HepG2 (cell line): ENCODE data around the gene ZBTB43. TPM values are rescaled to one million over a fixed set of nuclear protein-coding genes. Genes with fewer than 3 reads are reported as not detected.

Experiments used
- BRD4 ChIP-seq: sonication (generic); formaldehyde crosslinking; IDR thresholded peaks from 2 replicates; pipeline ENCODE4 v1.4.0; 2020; ENCODE audit warnings: missing genetic modification reagents
- ESRRA ChIP-seq: sonication (generic); formaldehyde crosslinking; IDR thresholded peaks from 2 replicates; pipeline ENCODE4 v1.5.1; 2020; ENCODE audit warnings: mild to moderate bottlenecking, low read depth, missing genetic modification reagents
- FOSL2 ChIP-seq: sonication (generic); formaldehyde crosslinking; IDR thresholded peaks from 2 replicates; pipeline ENCODE4 v1.4.0; 2020; ENCODE audit warnings: missing genetic modification reagents
- HNRNPUL1 ChIP-seq: fragments of 200-400 bp; formaldehyde crosslinking; IDR thresholded peaks from 2 replicates; pipeline ENCODE4 v1.6.1; 2017; ENCODE audit warnings: low read depth, mild to moderate bottlenecking, low read length, moderate library complexity
- IRX3 ChIP-seq: sonication (generic); formaldehyde crosslinking; IDR thresholded peaks from 2 replicates; pipeline ENCODE4 v1.8.1; 2023; ENCODE audit warnings: mild to moderate bottlenecking, low read depth, missing genetic modification reagents, borderline replicate concordance
- ISX ChIP-seq: sonication (generic); formaldehyde crosslinking; conservative IDR thresholded peaks from 2 replicates; pipeline ENCODE4 v1.5.0; 2020; ENCODE audit warnings: missing genetic modification reagents
- MYC ChIP-seq: sonication (generic); formaldehyde crosslinking; IDR thresholded peaks from 2 replicates; pipeline ENCODE4 v1.9.0; 2021; ENCODE audit warnings: missing genetic modification reagents, borderline replicate concordance
- NFYC ChIP-seq: IDR thresholded peaks from 2 replicates; pipeline ENCODE4 v1.6.1; 2016; ENCODE audit warnings: missing genetic modification reagents, missing compliant biosample characterization
- RBAK ChIP-seq: sonication (generic); formaldehyde crosslinking; IDR thresholded peaks from 2 replicates; pipeline ENCODE4 v1.5.1; 2020; ENCODE audit warnings: mild to moderate bottlenecking, missing genetic modification reagents
- REL ChIP-seq: sonication (generic); formaldehyde crosslinking; conservative IDR thresholded peaks from 2 replicates; pipeline ENCODE4 v1.8.0; 2022; ENCODE audit warnings: mild to moderate bottlenecking, missing genetic modification reagents, moderate library complexity
- SMAD9 ChIP-seq: sonication (generic); formaldehyde crosslinking; IDR thresholded peaks from 2 replicates; pipeline ENCODE4 v1.5.1; 2020; ENCODE audit warnings: mild to moderate bottlenecking, missing genetic modification reagents
- SP1 ChIP-seq, 2 experiments: fragments of 450-650 bp in 1 of 2; sonication (generic) in 1 of 2; formaldehyde crosslinking in 1 of 2; IDR thresholded peaks; 2 replicates each; pipeline versions ENCODE4 v1.4.0 to v1.6.1; 2016 to 2020; ENCODE audit warnings: missing genetic modification reagents in 1 of 2
- SRSF9 ChIP-seq: fragments of 200-400 bp; formaldehyde crosslinking; IDR thresholded peaks from 2 replicates; pipeline ENCODE4 v1.6.1; 2018; ENCODE audit warnings: borderline replicate concordance, mild to moderate bottlenecking, low read depth, low read length; ENCODE audit not compliant: insufficient read depth, poor library complexity, severe bottlenecking
- SRY ChIP-seq: sonication (generic); formaldehyde crosslinking; IDR thresholded peaks from 2 replicates; pipeline ENCODE4 v1.8.0; 2022; ENCODE audit warnings: mild to moderate bottlenecking, missing genetic modification reagents
- SYNCRIP ChIP-seq: fragments of 200-400 bp; formaldehyde crosslinking; IDR thresholded peaks from 2 replicates; pipeline ENCODE4 v1.6.1; 2018; ENCODE audit warnings: mild to moderate bottlenecking, low read depth, low read length; ENCODE audit not compliant: insufficient read depth
- ZBTB38 ChIP-seq: sonication (generic); formaldehyde crosslinking; IDR thresholded peaks from 2 replicates; pipeline ENCODE4 v1.5.1; 2020; ENCODE audit warnings: mild to moderate bottlenecking, missing genetic modification reagents
- ZFYVE20 ChIP-seq: sonication (generic); formaldehyde crosslinking; IDR thresholded peaks from 2 replicates; pipeline ENCODE4 v1.8.0; 2023; ENCODE audit warnings: low read depth, mild to moderate bottlenecking, moderate library complexity, missing genetic modification reagents, borderline replicate concordance
- ZKSCAN1 ChIP-seq: fragments of 150-350 bp; IDR thresholded peaks from 2 replicates; pipeline ENCODE4 v1.6.1; 2014; ENCODE audit warnings: low read length
- ZNF24 ChIP-seq: fragments of 450-650 bp; IDR thresholded peaks from 2 replicates; pipeline ENCODE4 v1.6.1; 2017; ENCODE audit warnings: antibody characterized with exemption, mild to moderate bottlenecking
- ZNF354B ChIP-seq: sonication (generic); formaldehyde crosslinking; IDR thresholded peaks from 2 replicates; pipeline ENCODE4 v1.8.0; 2022; ENCODE audit warnings: mild to moderate bottlenecking, missing genetic modification reagents
- ZNF432 ChIP-seq: sonication (generic); formaldehyde crosslinking; IDR thresholded peaks from 2 replicates; pipeline ENCODE4 v1.5.0; 2020; ENCODE audit warnings: missing genetic modification reagents, mild to moderate bottlenecking, borderline replicate concordance
- ZNF589 ChIP-seq: sonication (generic); formaldehyde crosslinking; conservative IDR thresholded peaks from 2 replicates; pipeline ENCODE4 v1.8.0; 2022; ENCODE audit warnings: mild to moderate bottlenecking, moderate library complexity, missing genetic modification reagents
- ZSCAN20 ChIP-seq: sonication (generic); formaldehyde crosslinking; IDR thresholded peaks from 2 replicates; pipeline ENCODE4 v1.4.0; 2020; ENCODE audit warnings: missing genetic modification reagents, mild to moderate bottlenecking, borderline replicate concordance
- polyA plus RNA-seq, 8 experiments: library from polyadenylated mRNA; depleted of rRNA in 3 of 8; stranded (reverse) in 7 of 8; unstranded in 1 of 8; fragments of >200 nt; fragmentation: Illumina TruSeq in 4 of 8; extraction: Trizol in 4 of 8; gene quantifications; 2 replicates each; pipeline versions ENCODE4 v1.2.1 to v1.2.3, GENCODE V29; 2011 to 2016; ENCODE audit warnings: low read depth in 4 of 8, missing spikeins in 1 of 8, mixed read lengths in 1 of 8; ENCODE audit not compliant: insufficient read depth in 1 of 8
- total RNA-seq, 5 experiments: library from RNA; depleted of rRNA; stranded (reverse); fragments of >200 nt; fragmentation: Illumina TruSeq; extraction: Trizol; gene quantifications; 2 replicates each; pipeline ENCODE4 v1.2.3, GENCODE V29; 2016; ENCODE audit warnings: low read depth in 1 of 5
- TF ChIP-seq, protein P1 (sequence below): sonication (generic); formaldehyde crosslinking; IDR thresholded peaks from 2 replicates; pipeline ENCODE4 v1.4.0; 2020; ENCODE audit warnings: mild to moderate bottlenecking, missing genetic modification reagents
- TF ChIP-seq, protein P2 (sequence below): sonication (generic); formaldehyde crosslinking; IDR thresholded peaks from 2 replicates; pipeline ENCODE4 v1.8.1; 2023; ENCODE audit warnings: mild to moderate bottlenecking, missing genetic modification reagents, borderline replicate concordance
- TF ChIP-seq, protein P3 (sequence below): IDR thresholded peaks from 2 replicates; pipeline ENCODE4 v1.6.1; 2012; ENCODE audit warnings: low read depth, low read length, improper control_type of control experiment

Gene ZBTB43
- total and polyA plus RNA-seq, 2 of the 13 experiments (the other 11 are each of a cell fraction or from before 2014, with no cell fraction given): 7.1 to 31.4 TPM

DNA sequence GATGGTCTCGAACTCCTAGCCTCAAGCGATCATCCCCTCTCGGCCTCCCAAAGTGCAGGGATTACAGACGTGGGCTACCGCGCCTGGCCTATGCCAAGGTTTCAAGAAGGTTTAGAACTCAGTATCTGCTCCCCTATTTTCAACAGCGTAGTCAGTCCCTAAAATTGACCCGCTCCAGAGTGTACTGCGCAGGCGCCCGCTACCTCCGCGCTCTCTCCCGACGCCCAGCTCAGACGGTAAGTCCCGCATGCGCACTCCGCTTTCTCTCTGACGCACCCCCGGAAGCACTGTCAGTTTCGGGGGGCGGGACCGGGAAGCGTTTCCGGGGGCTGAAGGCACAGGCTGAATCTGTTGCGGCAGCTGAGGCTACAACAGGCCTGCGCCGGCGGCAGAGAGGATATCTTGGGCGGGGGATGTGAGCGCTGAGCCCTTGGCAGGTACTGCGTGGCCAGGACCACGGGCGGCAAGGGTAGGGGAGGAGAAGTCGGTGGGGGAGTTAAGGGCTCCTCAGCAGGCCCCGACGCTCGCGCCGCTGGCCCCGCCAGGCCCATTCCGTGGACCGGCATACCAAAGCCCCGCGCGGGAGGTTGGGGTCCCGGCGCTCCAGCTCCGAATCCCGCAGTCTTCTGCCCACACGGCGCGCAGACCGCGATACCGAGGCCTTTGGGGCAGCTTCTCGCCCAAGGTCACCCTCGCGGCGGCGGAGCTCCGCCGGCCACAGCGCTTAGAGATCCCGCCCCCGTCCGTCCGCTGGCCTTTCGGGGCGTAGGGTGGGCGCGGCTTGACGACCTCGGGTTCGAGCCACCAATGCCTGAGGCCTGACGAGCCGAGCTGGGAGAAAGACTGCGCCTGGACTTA is at the start of gene ZBTB43 (continued):
- TF ChIP-seq, protein P1, sequence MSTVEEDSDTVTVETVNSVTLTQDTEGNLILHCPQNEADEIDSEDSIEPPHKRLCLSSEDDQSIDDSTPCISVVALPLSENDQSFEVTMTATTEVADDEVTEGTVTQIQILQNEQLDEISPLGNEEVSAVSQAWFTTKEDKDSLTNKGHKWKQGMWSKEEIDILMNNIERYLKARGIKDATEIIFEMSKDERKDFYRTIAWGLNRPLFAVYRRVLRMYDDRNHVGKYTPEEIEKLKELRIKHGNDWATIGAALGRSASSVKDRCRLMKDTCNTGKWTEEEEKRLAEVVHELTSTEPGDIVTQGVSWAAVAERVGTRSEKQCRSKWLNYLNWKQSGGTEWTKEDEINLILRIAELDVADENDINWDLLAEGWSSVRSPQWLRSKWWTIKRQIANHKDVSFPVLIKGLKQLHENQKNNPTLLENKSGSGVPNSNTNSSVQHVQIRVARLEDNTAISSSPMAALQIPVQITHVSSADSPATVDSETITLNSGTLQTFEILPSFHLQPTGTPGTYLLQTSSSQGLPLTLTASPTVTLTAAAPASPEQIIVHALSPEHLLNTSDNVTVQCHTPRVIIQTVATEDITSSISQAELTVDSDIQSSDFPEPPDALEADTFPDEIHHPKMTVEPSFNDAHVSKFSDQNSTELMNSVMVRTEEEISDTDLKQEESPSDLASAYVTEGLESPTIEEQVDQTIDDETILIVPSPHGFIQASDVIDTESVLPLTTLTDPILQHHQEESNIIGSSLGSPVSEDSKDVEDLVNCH: no peak
- TF ChIP-seq SYNCRIP (no peak), REL (CRISPR knock-in tag) (peak; percentile 55; the same call in 1 of the 2 replicates), ZNF24 (no peak), ZNF589 (peak; percentile 48), ZNF354B (peak; percentile 74; the same call in 1 of the 2 replicates), ESRRA (CRISPR knock-in tag) (0 out of 2 replicates have a peak, but pooled peaks have one; percentile 43), ZSCAN20 (CRISPR knock-in tag) (no peak; the same call in 1 of the 2 replicates), MYC (CRISPR knock-in tag) (peak; percentile 19; the same call in 1 of the 2 replicates), SMAD9 (CRISPR knock-in tag) (no peak), ZFYVE20 (no peak), FOSL2 (CRISPR knock-in tag) (peak; percentile 66), ISX (CRISPR knock-in tag) (no peak), SRSF9 (no peak), IRX3 (peak; percentile 85; the same call in 1 of the 2 replicates), NFYC (CRISPR knock-in tag) (no peak), SP1 (IDR thresholded peaks at IDR 0.05) (no peak), SP1 (CRISPR knock-in tag; IDR thresholded peaks at IDR 0.05) (peak; percentile 67), ZNF432 (CRISPR knock-in tag) (no peak), ZBTB38 (CRISPR knock-in tag) (no peak), ZKSCAN1 (peak; percentile 91), HNRNPUL1 (0 out of 2 replicates have a peak, but pooled peaks have one; percentile 31), BRD4 (CRISPR knock-in tag) (peak; percentile 39; the same call in 1 of the 2 replicates), RBAK (CRISPR knock-in tag) (no peak), SRY (CRISPR knock-in tag) (no peak; the same call in 1 of the 2 replicates)
- TF ChIP-seq, protein P2, sequence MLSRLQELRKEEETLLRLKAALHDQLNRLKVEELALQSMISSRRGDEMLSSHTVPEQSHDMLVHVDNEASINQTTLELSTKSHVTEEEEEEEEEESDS (CRISPR knock-in tag): no peak
- TF ChIP-seq, protein P3, sequence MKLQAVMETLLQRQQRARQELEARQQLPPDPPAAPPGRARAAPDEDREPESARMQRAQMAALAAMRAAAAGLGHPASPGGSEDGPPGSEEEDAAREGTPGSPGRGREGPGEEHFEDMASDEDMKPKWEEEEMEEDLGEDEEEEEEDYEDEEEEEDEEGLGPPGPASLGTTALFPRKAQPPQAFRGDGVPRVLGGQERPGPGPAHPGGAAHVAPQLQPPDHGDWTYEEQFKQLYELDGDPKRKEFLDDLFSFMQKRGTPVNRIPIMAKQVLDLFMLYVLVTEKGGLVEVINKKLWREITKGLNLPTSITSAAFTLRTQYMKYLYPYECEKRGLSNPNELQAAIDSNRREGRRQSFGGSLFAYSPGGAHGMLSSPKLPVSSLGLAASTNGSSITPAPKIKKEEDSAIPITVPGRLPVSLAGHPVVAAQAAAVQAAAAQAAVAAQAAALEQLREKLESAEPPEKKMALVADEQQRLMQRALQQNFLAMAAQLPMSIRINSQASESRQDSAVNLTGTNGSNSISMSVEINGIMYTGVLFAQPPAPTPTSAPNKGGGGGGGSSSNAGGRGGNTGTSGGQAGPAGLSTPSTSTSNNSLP: no peak
